ENCODE measurements around the gene CTBP1. TPM values are rescaled to one million over a fixed set of nuclear protein-coding genes. Genes with fewer than 3 reads are reported as not detected.

The CTBP1 gene
- total and polyA plus RNA-seq, 4 experiments from 2014 or later = 39.3 to 195 (median 132) TPM

GRCh38 chr4:1192091-1192492 lies 56.8 kb downstream of the CTBP1 start:
- Mint-ChIP-seq H3K36me3 (peaks cover 0 to 3% of the 10 kb centered on the region in 2 donors), H3K27me3 (no peaks in the 10 kb centered on the region), H3K4me1 (peaks cover 2 to 6% (median 3%) of the 10 kb centered on the region in 4 donors), H3K4me3 (no peak overlapping the region), H3K27ac (no peak overlapping the region), H3K9me3 (no peaks in the 10 kb centered on the region)
- CTCF ChIA-PET (ENCODE audit: partially characterized antibody) = no interaction called here
- H3K27ac ChIP-seq (ENCODE audit: low read depth, low read length) = no peak overlapping the region
- DNase-seq = no peak
- no peaks in the 10 kb centered on the region for H3K27me3 ChIP-seq (ENCODE audit: insufficient read depth, low read length)
- peaks cover 8% of the 10 kb centered on the region for H3K4me1 ChIP-seq (ENCODE audit: insufficient read depth, low read length)
- no peaks in the 10 kb centered on the region for H3K9me3 ChIP-seq (ENCODE audit: control insufficient read depth in 1 of 2, low read length in 2 of 2)
- no peaks in the 10 kb centered on the region for H3K36me3 ChIP-seq (ENCODE audit: insufficient read depth, low read length)
- POLR2A ChIA-PET (ENCODE audit: partially characterized antibody) = interaction anchor here (1.3 to 1.9 kb wide), 2 partner anchors 9 to 11 kb away, joined by 3 to 5 read pairs; no protein-coding TSS in a partner anchor
- H3K4me3 ChIP-seq (ENCODE audit: low read length in 2 of 2) = no peak overlapping the region
- intact Hi-C loops (cut with micrococcal nuclease) = no loop called here

GRCh38 chr4:1191621-1192020 lies 57.3 kb downstream of the CTBP1 start:
- H3K9me3 Mint-ChIP-seq = no peaks in the 10 kb centered on the region
- H3K9me3 ChIP-seq (ENCODE audit: control insufficient read depth in 1 of 2, low read length in 2 of 2) = no peaks in the 10 kb centered on the region

GRCh38 chr4:1187182-1187581 lies 61.7 kb downstream of the CTBP1 start:
- Histone ChIP-seq H3K27me3 (ENCODE audit: insufficient read depth, low read length) (no peaks in the 10 kb centered on the region), H3K4me3 (ENCODE audit: low read length in 2 of 2) (no peak overlapping the region), H3K4me1 (ENCODE audit: insufficient read depth, low read length) (peaks cover 22% of the 10 kb centered on the region), H3K9me3 (ENCODE audit: control insufficient read depth in 1 of 2, low read length in 2 of 2) (no peaks in the 10 kb centered on the region), H3K27ac (ENCODE audit: low read depth, low read length) (no peak overlapping the region), H3K36me3 (ENCODE audit: insufficient read depth, low read length) (no peaks in the 10 kb centered on the region)
- peaks cover 0 to 5% of the 10 kb centered on the region in 2 donors for H3K36me3 Mint-ChIP-seq
- intact Hi-C loops (cut with micrococcal nuclease) = no loop called here
- CTCF ChIA-PET (ENCODE audit: partially characterized antibody) = no interaction called here
- no peaks in the 10 kb centered on the region for H3K27me3 Mint-ChIP-seq
- peaks cover 0 to 5% (median 2%) of the 10 kb centered on the region in 8 donors for H3K9me3 Mint-ChIP-seq
- peak; percentile 38 to 74 (median 48) for DNase-seq
- peaks cover 12 to 23% (median 15%) of the 10 kb centered on the region in 4 donors for H3K4me1 Mint-ChIP-seq
- peak overlapping the region in 1 of 8 donors; percentile 0 for H3K4me3 Mint-ChIP-seq
- POLR2A ChIA-PET (ENCODE audit: partially characterized antibody) = interaction anchor here (0.7 to 1.4 kb wide), 2 partner anchors 10 to 15 kb away, joined by 3 read pairs; no protein-coding TSS in a partner anchor
- peak overlapping the region in 6 of 7 donors; percentile 1 to 23 (median 4) for H3K27ac Mint-ChIP-seq

More at GRCh38 chr4:1191621-1192020, 57.3 kb downstream of the CTBP1 start:
- DNase-seq = no peak
- Histone ChIP-seq H3K27me3 (ENCODE audit: insufficient read depth, low read length) (no peaks in the 10 kb centered on the region), H3K4me1 (ENCODE audit: insufficient read depth, low read length) (peaks cover 12% of the 10 kb centered on the region), H3K4me3 (ENCODE audit: low read length in 2 of 2) (no peak overlapping the region), H3K36me3 (ENCODE audit: insufficient read depth, low read length) (no peaks in the 10 kb centered on the region), H3K27ac (ENCODE audit: low read depth, low read length) (no peak overlapping the region)
- no peak overlapping the region for H3K27ac Mint-ChIP-seq
- H3K36me3 Mint-ChIP-seq = peaks cover 0 to 2% of the 10 kb centered on the region in 2 donors
- peaks cover 4 to 8% (median 6%) of the 10 kb centered on the region in 4 donors for H3K4me1 Mint-ChIP-seq
- peak overlapping the region in 1 of 8 donors; percentile 25 for H3K4me3 Mint-ChIP-seq
- POLR2A ChIA-PET (ENCODE audit: partially characterized antibody) = interaction anchor here (1.9 kb wide), 1 partner anchor 11 kb away, joined by 5 read pairs; no protein-coding TSS in a partner anchor
- CTCF ChIA-PET (ENCODE audit: partially characterized antibody) = no interaction called here
- intact Hi-C loops (cut with micrococcal nuclease) = no loop called here
- H3K27me3 Mint-ChIP-seq = no peaks in the 10 kb centered on the region

- H3K27me3 ChIP-seq (ENCODE audit: insufficient read depth, low read length) = no peaks in the 10 kb centered on the region
- H3K9me3 ChIP-seq (ENCODE audit: control insufficient read depth in 1 of 2, low read length in 2 of 2) = peaks cover 0 to 7% of the 10 kb centered on the region in 2 donors
- peaks cover 0 to 4% of the 10 kb centered on the region in 2 donors for H3K27me3 Mint-ChIP-seq
- peak overlapping the region in 7 of 8 donors; percentile 7 to 73 (median 64) for H3K4me3 Mint-ChIP-seq
- H3K4me1 ChIP-seq (ENCODE audit: insufficient read depth, low read length) = peaks cover 22% of the 10 kb centered on the region
- intact Hi-C loops (cut with micrococcal nuclease) = no loop called here
- ChIA-PET POLR2A (ENCODE audit: partially characterized antibody) (interaction anchor here (0.7 kb wide), 1 partner anchor 169 kb away, joined by 4 read pairs; no protein-coding TSS in a partner anchor), CTCF (ENCODE audit: partially characterized antibody) (interaction anchor here (1.0 to 1.7 kb wide), 3 partner anchors 12 to 53 kb away, joined by 3 to 13 read pairs (median 3); partner anchors contain the start of gene SPON2)
- no peak for DNase-seq
- peaks cover 2 to 19% (median 16%) of the 10 kb centered on the region in 8 donors for H3K9me3 Mint-ChIP-seq
- H3K4me1 Mint-ChIP-seq = peaks cover 14 to 23% (median 16%) of the 10 kb centered on the region in 4 donors
- no peak overlapping the region for H3K27ac ChIP-seq (ENCODE audit: low read depth, low read length)
- peaks cover 4 to 27% of the 10 kb centered on the region in 2 donors for H3K36me3 Mint-ChIP-seq
- H3K27ac Mint-ChIP-seq = peak overlapping the region in 5 of 7 donors; percentile 2 to 74 (median 59)
- H3K4me3 ChIP-seq (ENCODE audit: low read length in 2 of 2) = no peak overlapping the region
- H3K36me3 ChIP-seq (ENCODE audit: insufficient read depth, low read length) = no peaks in the 10 kb centered on the region
Observed at GRCh38 chr4:1183985-1184773, 64.8 kb downstream of the CTBP1 start.

- POLR2A ChIA-PET (ENCODE audit: partially characterized antibody) = no interaction called here
- Histone ChIP-seq H3K4me3 (ENCODE audit: low read length in 2 of 2) (no peak overlapping the region), H3K9me3 (ENCODE audit: control insufficient read depth in 1 of 2, low read length in 2 of 2) (peaks cover 0 to 7% of the 10 kb centered on the region in 2 donors), H3K27me3 (ENCODE audit: insufficient read depth, low read length) (no peaks in the 10 kb centered on the region), H3K36me3 (ENCODE audit: insufficient read depth, low read length) (no peaks in the 10 kb centered on the region), H3K27ac (ENCODE audit: low read depth, low read length) (no peak overlapping the region), H3K4me1 (ENCODE audit: insufficient read depth, low read length) (peaks cover 16% of the 10 kb centered on the region)
- H3K9me3 Mint-ChIP-seq = peaks cover 2 to 19% (median 16%) of the 10 kb centered on the region in 8 donors
- peaks cover 0 to 4% of the 10 kb centered on the region in 2 donors for H3K27me3 Mint-ChIP-seq
- no peak for DNase-seq
- H3K4me3 Mint-ChIP-seq = no peak overlapping the region
- intact Hi-C loops (cut with micrococcal nuclease) = no loop called here
- H3K27ac Mint-ChIP-seq = no peak overlapping the region
- CTCF ChIA-PET (ENCODE audit: partially characterized antibody) = interaction anchor here (2.6 kb wide), 1 partner anchor 15 kb away, joined by 10 read pairs; no protein-coding TSS in a partner anchor
- H3K4me1 Mint-ChIP-seq = peaks cover 12 to 22% (median 15%) of the 10 kb centered on the region in 4 donors
- H3K36me3 Mint-ChIP-seq = peaks cover 4 to 27% of the 10 kb centered on the region in 2 donors
Observed at GRCh38 chr4:1182313-1182712, 66.6 kb downstream of the CTBP1 start.

- no peak for DNase-seq
- ChIA-PET CTCF (ENCODE audit: partially characterized antibody) (interaction anchor here (1.4 to 2.6 kb wide), 3 partner anchors 9 to 88 kb away, joined by 3 to 10 read pairs (median 5); no protein-coding TSS in a partner anchor), POLR2A (ENCODE audit: partially characterized antibody) (interaction anchor here (1.2 kb wide), 1 partner anchor 10 kb away, joined by 3 read pairs; no protein-coding TSS in a partner anchor)
- peaks cover 7% of the 10 kb centered on the region for H3K4me1 ChIP-seq (ENCODE audit: insufficient read depth, low read length)
- H3K9me3 ChIP-seq (ENCODE audit: control insufficient read depth in 1 of 2, low read length in 2 of 2) = peaks cover 0 to 7% of the 10 kb centered on the region in 2 donors
- intact Hi-C loops (cut with micrococcal nuclease) = no loop called here
- H3K9me3 Mint-ChIP-seq = peaks cover 2 to 19% (median 16%) of the 10 kb centered on the region in 8 donors
- no peak overlapping the region for H3K4me3 ChIP-seq (ENCODE audit: low read length in 2 of 2)
- peaks cover 0 to 8% of the 10 kb centered on the region in 2 donors for H3K27me3 Mint-ChIP-seq
- H3K4me1 Mint-ChIP-seq = peaks cover 9 to 17% (median 12%) of the 10 kb centered on the region in 4 donors
- H3K36me3 ChIP-seq (ENCODE audit: insufficient read depth, low read length) = no peaks in the 10 kb centered on the region
- H3K4me3 Mint-ChIP-seq = no peak overlapping the region
- H3K27me3 ChIP-seq (ENCODE audit: insufficient read depth, low read length) = no peaks in the 10 kb centered on the region
- H3K36me3 Mint-ChIP-seq = peaks cover 4 to 27% of the 10 kb centered on the region in 2 donors
- no peak overlapping the region for H3K27ac ChIP-seq (ENCODE audit: low read depth, low read length)
- no peak overlapping the region for H3K27ac Mint-ChIP-seq
Observed at GRCh38 chr4:1180663-1181062, 68.3 kb downstream of the CTBP1 start.

- DNase-seq = no peak
- Histone ChIP-seq H3K4me1 (ENCODE audit: insufficient read depth, low read length) (peaks cover 7% of the 10 kb centered on the region), H3K9me3 (ENCODE audit: control insufficient read depth in 1 of 2, low read length in 2 of 2) (peaks cover 0 to 7% of the 10 kb centered on the region in 2 donors), H3K27me3 (ENCODE audit: insufficient read depth, low read length) (no peaks in the 10 kb centered on the region), H3K27ac (ENCODE audit: low read depth, low read length) (no peak overlapping the region), H3K36me3 (ENCODE audit: insufficient read depth, low read length) (no peaks in the 10 kb centered on the region), H3K4me3 (ENCODE audit: low read length in 2 of 2) (no peak overlapping the region)
- CTCF ChIA-PET (ENCODE audit: partially characterized antibody) = interaction anchor here (1.4 to 2.6 kb wide), 4 partner anchors 9 to 88 kb away, joined by 3 to 10 read pairs (median 5); no protein-coding TSS in a partner anchor
- Mint-ChIP-seq H3K9me3 (peaks cover 2 to 19% (median 16%) of the 10 kb centered on the region in 8 donors), H3K36me3 (peaks cover 4 to 27% of the 10 kb centered on the region in 2 donors), H3K4me3 (no peak overlapping the region), H3K27ac (no peak overlapping the region), H3K4me1 (peaks cover 9 to 17% (median 11%) of the 10 kb centered on the region in 4 donors), H3K27me3 (peaks cover 0 to 8% of the 10 kb centered on the region in 2 donors)
- POLR2A ChIA-PET (ENCODE audit: partially characterized antibody) = interaction anchor here (1.2 kb wide), 1 partner anchor 9 kb away, joined by 3 read pairs; no protein-coding TSS in a partner anchor
- intact Hi-C loops (cut with micrococcal nuclease) = no loop called here
Observed at GRCh38 chr4:1179976-1180375, 69.0 kb downstream of the CTBP1 start.
